ENCODE results near the gene MAD1L1. TPM values are rescaled to one million over a fixed set of nuclear protein-coding genes. Genes with fewer than 3 reads are reported as not detected.

MAD1L1 gene
- total and polyA plus RNA-seq, 3 donors from 2014 or later = 63.1 to 149 (median 94.6) TPM

- DNase-seq = no peak
- TF ChIP-seq CTCF (IDR thresholded peaks at IDR 0.05) (no peak), POLR2A (IDR thresholded peaks at IDR 0.05) (no peak)
- intact Hi-C loops (cut with DNase I; ENCODE audit: low total_unique reads) = no loop called here
- 41 to 44% methylated on average over 4 of the region's 4 CpGs for WGBS, 2 donors
- H3K4me3 ChIP-seq = no peak overlapping the region
- peaks cover 23% of the 10 kb centered on the region for H3K4me1 ChIP-seq
- no peaks in the 10 kb centered on the region for H3K36me3 ChIP-seq (ENCODE audit: low read depth, missing control alignments)
- no peaks in the 10 kb centered on the region for H3K9me3 ChIP-seq
- no peaks in the 10 kb centered on the region for H3K27me3 ChIP-seq
- no peak overlapping the region for H3K27ac ChIP-seq
These were observed 47.2 kb upstream of the MAD1L1 start for GRCh38 chr7:2279896-2280295.

DNA sequence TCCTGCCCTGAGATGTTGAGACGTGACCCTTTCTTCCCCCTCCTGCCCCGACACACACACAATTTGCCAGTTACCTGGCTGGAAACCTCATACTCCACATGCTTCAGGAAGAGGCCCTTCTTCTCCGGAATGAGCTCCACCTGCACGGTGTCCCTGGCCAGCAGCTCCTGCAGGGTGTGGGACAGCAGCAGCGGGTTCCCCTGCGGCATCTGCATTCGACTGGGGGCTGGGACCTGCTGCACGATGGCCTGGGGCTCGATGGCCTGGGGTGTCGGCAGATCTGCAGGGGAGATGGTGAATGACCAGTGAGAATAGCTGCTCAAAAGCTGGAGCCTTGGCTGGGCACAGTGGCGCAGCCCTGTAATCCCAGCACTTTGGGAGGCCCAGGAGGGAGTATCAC is 45.3 kb upstream of the MAD1L1 start:
- Histone ChIP-seq H3K27ac (no peak overlapping the region), H3K36me3 (ENCODE audit: low read depth, missing control alignments) (no peaks in the 10 kb centered on the region), H3K4me3 (no peak overlapping the region), H3K4me1 (peaks cover 23% of the 10 kb centered on the region), H3K27me3 (no peaks in the 10 kb centered on the region), H3K9me3 (no peaks in the 10 kb centered on the region)
- 90 to 95% methylated on average over 4 to 11 of the region's 11 CpGs for WGBS, 2 donors
- intact Hi-C loops (cut with DNase I; ENCODE audit: low total_unique reads) = no loop called here
- TF ChIP-seq POLR2A (IDR thresholded peaks at IDR 0.05) (no peak), CTCF (IDR thresholded peaks at IDR 0.05) (no peak)
- DNase-seq = no peak

GRCh38 chr7:2276107-2276506 is 43.4 kb upstream of the MAD1L1 start:
- 88 to 89% methylated on average over 8 to 18 of the region's 18 CpGs for WGBS, 2 donors
- Histone ChIP-seq H3K4me3 (no peak overlapping the region), H3K4me1 (peaks cover 8% of the 10 kb centered on the region), H3K9me3 (no peaks in the 10 kb centered on the region), H3K36me3 (ENCODE audit: low read depth, missing control alignments) (no peaks in the 10 kb centered on the region), H3K27ac (no peak overlapping the region), H3K27me3 (no peaks in the 10 kb centered on the region)
- TF ChIP-seq CTCF (IDR thresholded peaks at IDR 0.05) = no peak
- no peak for TF ChIP-seq POLR2A (IDR thresholded peaks at IDR 0.05)
- no peak for DNase-seq
- intact Hi-C loops (cut with DNase I; ENCODE audit: low total_unique reads) = no loop called here

- WGBS, 2 donors = 91 to 93% methylated on average over 16 to 18 of the region's 18 CpGs
- H3K36me3 ChIP-seq (ENCODE audit: low read depth, missing control alignments) = no peaks in the 10 kb centered on the region
- no peak for TF ChIP-seq CTCF (IDR thresholded peaks at IDR 0.05)
- TF ChIP-seq POLR2A (IDR thresholded peaks at IDR 0.05) = no peak
These were observed 42.4 kb upstream of the MAD1L1 start for GRCh38 chr7:2275101-2275500.

GRCh38 chr7:2274666-2275065 is 41.9 kb upstream of the MAD1L1 start:
- DNase-seq = no peak
- 82 to 100% methylated on average over 1 to 7 of the region's 7 CpGs for WGBS, 2 donors
- H3K36me3 ChIP-seq (ENCODE audit: low read depth, missing control alignments) = no peaks in the 10 kb centered on the region
- no peaks in the 10 kb centered on the region for H3K9me3 ChIP-seq
- no peak overlapping the region for H3K27ac ChIP-seq
- no peak overlapping the region for H3K4me3 ChIP-seq
- H3K4me1 ChIP-seq = no peaks in the 10 kb centered on the region
- no peaks in the 10 kb centered on the region for H3K27me3 ChIP-seq
- no peak for TF ChIP-seq CTCF (IDR thresholded peaks at IDR 0.05)
- TF ChIP-seq POLR2A (IDR thresholded peaks at IDR 0.05) = no peak
- intact Hi-C loops (cut with DNase I; ENCODE audit: low total_unique reads) = no loop called here

More at GRCh38 chr7:2275101-2275500, 42.4 kb upstream of the MAD1L1 start:
- intact Hi-C loops (cut with DNase I; ENCODE audit: low total_unique reads) = no loop called here
- Histone ChIP-seq H3K9me3 (no peaks in the 10 kb centered on the region), H3K27me3 (no peaks in the 10 kb centered on the region), H3K27ac (no peak overlapping the region), H3K4me3 (no peak overlapping the region), H3K4me1 (no peaks in the 10 kb centered on the region)
- no peak for DNase-seq
